GM21786 (cell line): ENCODE measurements around the gene NEO1.
"Not testable (repeated sequence)": the region's sequence is repeated elsewhere in the genome, so short reads cannot be mapped to it uniquely, and the experiment has no call there.

Experiments used
- ATAC-seq: cut with Tn5 transposase; IDR thresholded peaks from one replicate; pipeline ENCODE4 v1.9.1; 2021; ENCODE audit not compliant: unreplicated experiment

Gene NEO1

GRCh38 chr15:73139041-73139743, 86.9 kb downstream of the NEO1 start:
- no peak for ATAC-seq

- ATAC-seq: no peak
These were observed 87.7 kb downstream of the NEO1 start for GRCh38 chr15:73139744-73140553.

- ATAC-seq: no peak
These were observed 89.1 kb downstream of the NEO1 start for GRCh38 chr15:73141216-73141900.

- peak; percentile 66 for ATAC-seq
These were observed 90.8 kb downstream of the NEO1 start for GRCh38 chr15:73142802-73143762.

GRCh38 chr15:73143763-73144155, 91.5 kb downstream of the NEO1 start:
- no peak for ATAC-seq

GRCh38 chr15:73146419-73146818, 94.2 kb downstream of the NEO1 start:
- no peak for ATAC-seq

GRCh38 chr15:73150831-73151230, 98.6 kb downstream of the NEO1 start:
- ATAC-seq: no peak

GRCh38 chr15:73153024-73153423, 100.8 kb downstream of the NEO1 start:
- no peak for ATAC-seq

GRCh38 chr15:73153447-73153846, 101.2 kb downstream of the NEO1 start:
- ATAC-seq: no peak

GRCh38 chr15:73156431-73157191, 104.3 kb downstream of the NEO1 start:
- no peak for ATAC-seq

GRCh38 chr15:73161546-73161945, 109.3 kb downstream of the NEO1 start:
- no peak for ATAC-seq

GRCh38 chr15:73165435-73165834, 113.2 kb downstream of the NEO1 start:
- no peak for ATAC-seq

- no peak for ATAC-seq
These were observed 113.6 kb downstream of the NEO1 start for GRCh38 chr15:73165844-73166243.

GRCh38 chr15:73166711-73167110, 114.4 kb downstream of the NEO1 start:
- ATAC-seq: not testable (repeated sequence)

GRCh38 chr15:73168487-73168886, 116.2 kb downstream of the NEO1 start:
- ATAC-seq: no peak

GRCh38 chr15:73171711-73172110, 119.4 kb downstream of the NEO1 start:
- no peak for ATAC-seq

GRCh38 chr15:73172508-73172907, 120.2 kb downstream of the NEO1 start:
- no peak for ATAC-seq

- ATAC-seq: no peak
These were observed 121.9 kb downstream of the NEO1 start for GRCh38 chr15:73174171-73174570.

- no peak for ATAC-seq
These were observed 123.1 kb downstream of the NEO1 start for GRCh38 chr15:73175382-73175781.

GRCh38 chr15:73176598-73176997, 124.3 kb downstream of the NEO1 start:
- no peak for ATAC-seq
